Memory B cell (primary cell): Measurements from ENCODE around the gene OSGIN1.
A peak's percentile ranks its signal among the peaks of the same experiment; 100 is the strongest.

Experiments used
- ATAC-seq: fragments of 150-1000 bp; cut with Tn5 transposase; 2 replicates; pipeline ENCODE4 v1.10.0; 2021; ENCODE audit warnings: low read depth, mild to moderate bottlenecking, moderate library complexity
- DNase-seq, 2 donors: peaks; one replicate each; pipeline ENCODE4 v3.0.0; 2022; ENCODE audit warnings: low spot score in 2 of 2
- H3K27ac Mint-ChIP-seq: one replicate; pipeline ENCODE4 v1.8.0; 2022; ENCODE audit warnings: mild to moderate bottlenecking, moderate library complexity, mixed read lengths
- H3K27me3 Mint-ChIP-seq: one replicate; pipeline ENCODE4 v1.8.0; 2022; ENCODE audit warnings: mixed read lengths
- H3K36me3 Mint-ChIP-seq: one replicate; pipeline ENCODE4 v1.8.0; 2022; ENCODE audit warnings: mild to moderate bottlenecking, mixed read lengths
- H3K4me1 Mint-ChIP-seq: one replicate; pipeline ENCODE4 v1.8.0; 2022; ENCODE audit warnings: mixed read lengths
- H3K4me3 Mint-ChIP-seq: one replicate; pipeline ENCODE4 v1.8.0; 2022; ENCODE audit warnings: mild to moderate bottlenecking, moderate library complexity, mixed read lengths
- H3K9me3 Mint-ChIP-seq: one replicate; pipeline ENCODE4 v1.8.0; 2022; ENCODE audit warnings: mixed read lengths

The OSGIN1 gene

DNA sequence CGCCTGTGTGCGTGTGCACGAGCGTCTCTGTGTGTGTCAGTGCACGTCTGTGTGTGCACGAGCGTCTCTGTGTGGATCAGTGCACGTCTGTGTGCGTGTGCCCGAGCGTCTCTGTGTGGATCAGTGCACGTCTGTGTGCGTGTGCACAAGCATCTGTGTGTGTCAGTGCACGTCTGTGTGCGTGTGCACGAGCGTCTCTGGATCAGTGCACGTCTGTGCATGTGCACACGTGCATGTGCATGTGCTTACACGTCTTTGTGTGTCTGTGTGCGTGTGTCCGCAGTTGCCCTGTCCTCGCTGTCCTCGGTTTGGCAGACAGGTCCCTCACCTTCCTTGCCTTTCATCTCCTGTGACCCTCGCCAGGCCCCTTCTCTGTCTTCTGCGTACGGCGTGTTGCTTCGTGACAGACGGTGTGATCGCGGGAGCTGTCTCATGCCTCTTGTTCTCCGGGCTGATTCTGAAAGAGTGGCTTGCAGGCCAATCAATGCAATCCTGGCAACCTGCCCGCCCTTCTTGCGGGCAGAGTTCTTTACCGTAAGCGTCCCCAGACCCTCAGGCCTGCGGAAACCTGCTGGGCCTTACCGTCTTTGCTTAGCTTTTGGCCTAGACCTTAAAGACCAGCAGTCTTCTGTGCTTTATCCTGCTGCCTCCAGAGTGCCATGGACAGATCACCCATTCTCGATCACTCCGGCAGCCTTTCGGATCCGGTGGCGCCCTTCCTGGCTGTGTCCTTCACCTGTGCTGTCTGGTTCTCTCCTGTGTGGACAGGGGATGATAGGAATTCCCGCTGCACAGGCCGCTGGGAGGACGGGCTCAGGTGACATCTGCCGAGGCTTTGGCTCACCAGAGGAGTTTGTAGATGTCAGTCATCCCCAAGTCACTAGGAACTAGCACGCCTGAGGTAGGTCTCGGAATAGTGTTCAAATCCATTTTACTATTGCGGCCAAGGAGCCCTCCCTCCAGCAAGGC, 35.6 kb upstream of the OSGIN1 start:
- H3K36me3 Mint-ChIP-seq, result peaks cover 49% of the 10 kb centered on the region
- H3K4me1 Mint-ChIP-seq, result peaks cover 4% of the 10 kb centered on the region
- no peak overlapping the region for H3K27ac Mint-ChIP-seq
- no peak for ATAC-seq
- no peaks in the 10 kb centered on the region for H3K27me3 Mint-ChIP-seq
- DNase-seq, result no peak
- no peak overlapping the region for H3K4me3 Mint-ChIP-seq
- H3K9me3 Mint-ChIP-seq, result peaks cover 3% of the 10 kb centered on the region

GRCh38 chr16:83920894-83921491, 32.0 kb upstream of the OSGIN1 start:
- no peak overlapping the region for H3K4me3 Mint-ChIP-seq
- peaks cover 9% of the 10 kb centered on the region for H3K4me1 Mint-ChIP-seq
- H3K36me3 Mint-ChIP-seq, result peaks cover 42% of the 10 kb centered on the region
- H3K27ac Mint-ChIP-seq, result no peak overlapping the region
- ATAC-seq (no peak), DNase-seq (no peak)
- H3K9me3 Mint-ChIP-seq, result peaks cover 3% of the 10 kb centered on the region
- H3K27me3 Mint-ChIP-seq, result no peaks in the 10 kb centered on the region

DNA sequence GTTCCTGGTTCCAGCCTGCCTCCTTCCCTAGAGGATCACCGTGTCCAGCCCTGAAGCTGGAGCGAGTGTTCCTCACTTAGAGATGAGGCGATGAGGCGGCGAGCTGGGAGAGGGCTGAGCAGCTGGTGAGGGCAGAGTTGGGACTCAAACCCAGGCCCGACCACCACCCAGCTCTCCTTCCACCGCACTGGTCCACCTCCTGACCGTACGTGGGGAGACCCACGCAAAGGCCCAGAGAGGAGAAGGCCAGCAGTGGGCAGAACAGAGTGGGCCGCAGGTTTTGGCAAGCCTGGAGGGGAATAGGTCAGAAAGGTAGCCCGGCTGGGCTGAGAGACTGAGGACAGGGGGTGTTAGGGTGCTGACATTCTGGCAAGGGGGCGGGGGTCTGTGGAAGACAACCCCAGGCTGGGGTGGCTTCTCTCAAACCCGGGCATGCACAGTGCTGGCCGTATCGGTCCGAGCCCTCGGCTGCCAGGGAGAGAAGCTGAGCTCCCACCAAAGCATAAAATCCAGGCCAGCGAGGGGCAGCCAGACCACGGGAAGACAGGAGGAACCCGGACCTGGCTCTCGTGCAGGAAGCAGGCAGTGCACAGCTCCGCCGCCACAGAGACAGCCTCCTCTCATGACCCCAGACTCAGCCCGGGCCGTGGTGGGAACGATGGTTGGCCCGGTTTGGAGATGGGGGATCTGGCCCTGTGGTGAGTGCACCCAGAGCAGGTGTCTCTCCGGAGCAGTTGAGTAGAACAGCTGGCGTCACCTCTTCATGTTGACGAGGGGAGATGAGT, 29.3 kb upstream of the OSGIN1 start:
- H3K9me3 Mint-ChIP-seq, result peaks cover 3% of the 10 kb centered on the region
- H3K27me3 Mint-ChIP-seq, result no peaks in the 10 kb centered on the region
- H3K27ac Mint-ChIP-seq, result no peak overlapping the region
- no peak overlapping the region for H3K4me3 Mint-ChIP-seq
- no peak for ATAC-seq
- peaks cover 14% of the 10 kb centered on the region for H3K4me1 Mint-ChIP-seq
- H3K36me3 Mint-ChIP-seq, result peaks cover 27% of the 10 kb centered on the region
- no peak for DNase-seq

GRCh38 chr16:83924686-83925085, 28.4 kb upstream of the OSGIN1 start:
- H3K9me3 Mint-ChIP-seq, result peaks cover 3% of the 10 kb centered on the region

GRCh38 chr16:83925095-83925905, 27.7 kb upstream of the OSGIN1 start:
- peaks cover 14% of the 10 kb centered on the region for H3K4me1 Mint-ChIP-seq
- ATAC-seq, result no peak
- no peak overlapping the region for H3K4me3 Mint-ChIP-seq
- no peaks in the 10 kb centered on the region for H3K27me3 Mint-ChIP-seq
- H3K9me3 Mint-ChIP-seq, result peaks cover 3% of the 10 kb centered on the region
- DNase-seq, result no peak
- peaks cover 17% of the 10 kb centered on the region for H3K36me3 Mint-ChIP-seq
- H3K27ac Mint-ChIP-seq, result no peak overlapping the region

More at GRCh38 chr16:83924686-83925085, 28.4 kb upstream of the OSGIN1 start:
- ATAC-seq, result no peak
- Mint-ChIP-seq H3K4me3 (no peak overlapping the region), H3K27ac (no peak overlapping the region), H3K36me3 (peaks cover 19% of the 10 kb centered on the region), H3K27me3 (no peaks in the 10 kb centered on the region), H3K4me1 (peaks cover 14% of the 10 kb centered on the region)
- DNase-seq, result no peak

DNA sequence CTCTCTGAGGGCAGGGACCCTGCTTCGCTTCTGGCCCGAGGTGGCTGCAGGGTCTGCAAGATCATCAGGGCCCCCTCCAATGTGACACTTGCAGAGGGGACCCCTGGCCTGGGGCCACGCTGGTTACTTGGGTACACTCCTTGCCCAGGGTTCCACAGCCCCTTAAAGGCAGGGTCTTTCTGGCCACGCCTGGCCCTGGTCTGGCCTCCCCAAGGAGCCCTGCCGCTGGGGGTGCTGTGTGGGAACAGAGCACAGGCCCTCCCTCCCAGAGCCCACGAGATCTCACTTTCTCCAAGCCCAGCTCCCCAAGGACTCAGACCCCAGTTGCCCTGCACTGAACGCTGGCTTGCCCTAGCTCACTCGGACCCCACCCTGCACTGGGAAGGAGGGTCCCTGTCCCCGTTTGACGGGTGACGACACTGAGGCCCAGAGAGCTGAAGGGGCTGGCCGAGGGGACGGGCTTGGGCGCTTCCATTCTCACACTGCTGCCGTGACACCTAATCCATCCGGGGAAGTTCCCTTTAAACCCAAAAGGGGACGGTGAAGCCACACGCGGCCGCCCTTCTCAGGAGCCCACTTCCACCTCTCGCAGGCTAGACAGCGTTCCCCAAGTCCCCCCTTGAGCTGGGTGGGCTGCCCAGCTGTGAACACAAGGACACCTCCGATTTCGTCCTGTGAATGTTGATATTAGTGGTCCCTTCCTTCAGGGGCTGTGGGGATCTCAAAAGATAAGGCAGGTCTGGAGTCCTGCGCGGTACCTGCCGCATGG, 26.9 kb upstream of the OSGIN1 start:
- Mint-ChIP-seq H3K4me3 (no peak overlapping the region), H3K27ac (no peak overlapping the region), H3K27me3 (no peaks in the 10 kb centered on the region), H3K9me3 (no peaks in the 10 kb centered on the region), H3K36me3 (peaks cover 8% of the 10 kb centered on the region), H3K4me1 (peaks cover 9% of the 10 kb centered on the region)
- DNase-seq (no peak), ATAC-seq (peak; percentile 10)

- Mint-ChIP-seq H3K27ac (no peak overlapping the region), H3K27me3 (no peaks in the 10 kb centered on the region), H3K36me3 (peaks cover 4% of the 10 kb centered on the region), H3K4me1 (peaks cover 9% of the 10 kb centered on the region), H3K9me3 (no peaks in the 10 kb centered on the region), H3K4me3 (no peak overlapping the region)
- DNase-seq (peak; percentile 58 to 72), ATAC-seq (peak; percentile 74)
These were observed 26.2 kb upstream of the OSGIN1 start for GRCh38 chr16:83926726-83927397.

DNA sequence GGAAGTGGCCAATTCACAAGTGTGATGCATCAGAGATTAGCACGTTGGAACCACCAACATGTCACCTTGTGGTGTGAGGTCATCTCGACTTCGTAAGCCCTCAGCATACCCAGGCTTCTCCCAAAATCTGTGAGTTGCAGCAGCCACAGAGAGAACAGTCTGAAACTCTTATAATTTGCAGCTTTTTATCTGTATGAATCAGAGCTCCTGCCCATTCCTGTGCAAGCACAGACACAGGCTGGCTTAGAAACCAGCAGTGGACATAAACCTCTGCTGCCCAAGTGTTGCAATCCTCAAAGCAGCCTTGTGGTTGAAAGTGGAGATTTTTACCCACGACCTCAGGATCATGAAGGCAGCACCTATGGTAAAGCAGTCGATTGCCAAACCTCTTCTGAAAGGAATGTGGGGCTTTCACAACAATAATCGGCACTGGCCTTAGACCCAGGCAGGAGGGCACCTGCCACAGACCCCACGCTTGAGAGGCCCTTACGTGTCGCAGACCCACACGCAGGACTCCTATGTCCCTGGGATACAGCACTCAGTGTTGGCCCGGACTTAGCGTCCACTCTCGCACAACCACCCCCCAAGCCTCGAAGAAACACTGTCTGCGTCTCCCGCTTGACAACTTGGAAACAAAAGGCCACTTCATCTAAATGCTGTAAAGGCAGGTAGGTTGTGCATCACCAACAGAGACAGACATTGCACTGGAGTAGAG, 24.5 kb upstream of the OSGIN1 start:
- no peak for ATAC-seq
- H3K9me3 Mint-ChIP-seq, result no peaks in the 10 kb centered on the region
- H3K27ac Mint-ChIP-seq, result no peak overlapping the region
- H3K4me1 Mint-ChIP-seq, result peaks cover 9% of the 10 kb centered on the region
- no peak for DNase-seq
- H3K27me3 Mint-ChIP-seq, result no peaks in the 10 kb centered on the region
- H3K36me3 Mint-ChIP-seq, result peaks cover 4% of the 10 kb centered on the region
- no peak overlapping the region for H3K4me3 Mint-ChIP-seq

DNA sequence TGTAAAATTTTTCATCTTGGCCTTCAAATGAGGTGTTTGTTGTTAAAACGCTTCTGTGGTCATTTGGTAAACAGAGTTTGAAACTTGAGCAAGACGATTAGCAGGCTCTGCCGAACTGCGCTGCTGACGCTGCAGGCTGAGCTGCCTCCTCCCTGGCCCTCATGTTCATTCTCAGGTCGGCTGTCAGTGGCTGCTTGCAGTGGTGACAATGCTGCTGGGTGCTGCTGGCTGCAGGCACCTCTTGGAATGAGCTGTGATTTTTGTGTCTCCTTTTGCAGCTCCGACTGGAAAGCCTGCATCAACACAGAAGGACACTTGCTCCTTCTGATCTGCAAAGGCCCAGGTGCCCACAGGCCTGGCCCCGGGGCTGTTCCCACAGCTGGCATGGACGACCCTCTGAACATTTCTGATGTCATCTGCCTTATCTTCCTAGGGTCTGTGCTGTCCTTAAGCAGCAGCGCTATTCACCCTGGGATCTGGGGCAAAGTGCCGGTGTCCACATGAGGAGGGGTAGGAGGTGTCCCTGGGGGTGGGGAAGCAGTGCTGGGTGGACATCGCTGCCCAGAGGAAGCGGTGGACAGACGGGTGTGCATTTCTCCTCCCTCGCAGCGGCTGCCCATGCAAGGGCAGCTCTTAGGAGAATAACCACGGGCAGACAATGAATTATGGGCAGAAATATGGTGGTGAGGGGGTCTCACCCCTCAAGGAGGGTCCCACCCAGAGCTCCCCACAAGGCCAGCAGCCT, 23.1 kb upstream of the OSGIN1 start:
- Mint-ChIP-seq H3K27ac (no peak overlapping the region), H3K9me3 (no peaks in the 10 kb centered on the region), H3K36me3 (peaks cover 6% of the 10 kb centered on the region), H3K4me3 (no peak overlapping the region), H3K27me3 (no peaks in the 10 kb centered on the region), H3K4me1 (peaks cover 9% of the 10 kb centered on the region)
- no peak for ATAC-seq
- no peak for DNase-seq

DNA sequence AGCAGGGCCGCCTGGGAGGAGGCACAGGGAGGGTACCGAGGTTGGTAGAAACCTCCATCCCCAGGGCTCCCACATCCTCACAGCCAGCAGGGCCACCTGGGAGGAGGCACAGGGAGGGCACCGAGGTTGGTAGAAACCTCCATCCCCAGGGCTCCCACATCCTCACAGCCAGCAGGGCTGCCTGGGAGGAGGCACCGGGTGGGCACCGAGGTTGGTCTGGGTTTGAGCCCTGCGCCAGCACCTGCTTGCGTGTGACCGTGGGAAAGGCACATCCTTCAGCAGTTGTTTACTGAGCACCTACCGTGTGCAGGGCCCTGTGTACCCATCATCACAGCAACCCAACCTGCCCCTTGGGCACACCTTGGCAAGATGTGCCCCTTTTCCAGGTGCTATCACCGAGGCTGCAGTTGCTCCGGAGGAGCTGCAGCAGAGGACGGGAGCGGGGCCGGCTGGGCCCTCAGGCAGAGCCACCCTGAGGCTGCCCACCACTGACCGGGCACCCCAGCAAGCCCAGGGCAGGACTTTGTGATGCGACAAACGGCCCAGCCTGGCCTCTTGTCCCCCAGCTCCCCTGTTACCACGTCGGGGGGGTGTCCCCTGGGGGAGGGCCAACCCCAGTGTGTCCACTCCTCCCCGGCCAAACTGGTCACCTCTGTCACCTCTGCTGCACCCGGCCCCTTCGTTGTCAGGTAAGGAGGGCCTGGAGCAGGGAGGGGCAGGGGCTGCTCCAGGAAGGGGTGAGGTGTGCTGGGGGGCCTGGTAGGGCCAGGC, 22.1 kb upstream of the OSGIN1 start:
- Mint-ChIP-seq H3K36me3 (peaks cover 2% of the 10 kb centered on the region), H3K4me1 (peaks cover 5% of the 10 kb centered on the region), H3K27ac (no peak overlapping the region), H3K9me3 (no peaks in the 10 kb centered on the region), H3K4me3 (no peak overlapping the region), H3K27me3 (peaks cover 2% of the 10 kb centered on the region)
- DNase-seq (no peak), ATAC-seq (no peak)

- no peak overlapping the region for H3K4me3 Mint-ChIP-seq
- H3K27me3 Mint-ChIP-seq, result peaks cover 2% of the 10 kb centered on the region
- no peak overlapping the region for H3K27ac Mint-ChIP-seq
- DNase-seq (no peak), ATAC-seq (no peak)
- H3K4me1 Mint-ChIP-seq, result peaks cover 1% of the 10 kb centered on the region
- H3K36me3 Mint-ChIP-seq, result peaks cover 2% of the 10 kb centered on the region
- H3K9me3 Mint-ChIP-seq, result no peaks in the 10 kb centered on the region
These were observed 21.5 kb upstream of the OSGIN1 start for GRCh38 chr16:83931556-83931955.
